ENCODE data around the gene TRANK1.

TRANK1 gene

GRCh38 chr3:36813305-36813704, 131.5 kb downstream of the TRANK1 start:
- DNase-seq (ENCODE audit: extremely low read depth in 1 of 2, low read depth in 1 of 2) = no peak

- DNase-seq (ENCODE audit: extremely low read depth in 1 of 2, low read depth in 1 of 2) = no peak
Measured at GRCh38 chr3:36812240-36812639, 132.6 kb downstream of the TRANK1 start.

GRCh38 chr3:36811768-36812167, 133.1 kb downstream of the TRANK1 start:
- no peak for DNase-seq (ENCODE audit: extremely low read depth in 1 of 2, low read depth in 1 of 2)

- DNase-seq (ENCODE audit: extremely low read depth in 1 of 2, low read depth in 1 of 2) = no peak
Measured at GRCh38 chr3:36804295-36805055, 140.4 kb downstream of the TRANK1 start.

GRCh38 chr3:36803091-36803791, 141.6 kb downstream of the TRANK1 start:
- no peak for DNase-seq (ENCODE audit: extremely low read depth in 1 of 2, low read depth in 1 of 2)

DNA sequence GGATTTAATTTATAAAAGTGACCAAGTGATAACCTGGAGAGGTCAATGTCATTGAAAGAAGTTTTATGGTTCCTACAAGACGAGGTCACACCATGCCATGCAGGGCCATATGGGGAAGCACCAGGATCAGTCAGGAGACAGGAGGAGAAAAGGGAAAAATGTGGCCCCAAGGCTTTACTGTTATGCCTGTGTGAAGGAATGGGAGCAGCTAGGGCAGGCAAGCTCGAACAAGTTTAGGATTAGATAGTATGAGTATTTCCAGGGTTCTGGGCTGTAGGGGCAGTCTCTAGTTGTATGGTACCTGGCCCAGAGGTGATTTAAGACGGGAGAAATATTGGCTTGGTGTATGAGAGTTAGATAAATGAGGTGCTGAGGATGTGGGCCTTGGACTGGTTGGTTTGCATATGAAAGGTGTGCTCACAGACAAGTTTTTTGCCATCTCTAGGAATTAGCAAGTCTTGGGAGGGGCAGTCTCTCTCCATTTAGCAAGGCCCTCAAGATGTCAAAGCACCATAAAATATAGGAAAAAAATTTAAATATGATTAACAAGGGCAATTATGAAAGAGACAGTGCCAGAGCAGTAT, 144.2 kb downstream of the TRANK1 start:
- DNase-seq (ENCODE audit: extremely low read depth in 1 of 2, low read depth in 1 of 2) = no peak

DNA sequence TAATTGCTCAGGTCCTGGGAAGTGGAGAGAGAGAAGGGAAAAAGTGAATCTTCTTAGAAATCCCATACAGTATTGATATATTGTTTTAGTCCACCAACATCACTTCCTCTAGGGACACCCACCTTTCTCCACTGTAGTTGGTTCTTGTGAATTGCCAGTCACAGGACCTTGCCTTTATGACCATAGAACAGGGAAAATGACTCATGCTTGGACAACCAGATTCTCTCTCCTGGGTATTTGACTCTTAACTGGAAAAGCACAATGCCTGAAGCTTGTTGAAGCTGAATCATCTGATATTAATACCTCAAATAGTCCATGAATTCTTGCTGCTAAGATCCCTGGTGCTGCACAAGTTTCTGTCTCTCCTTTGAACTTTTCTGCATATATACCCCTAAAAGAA, 148.0 kb downstream of the TRANK1 start:
- DNase-seq (ENCODE audit: extremely low read depth in 1 of 2, low read depth in 1 of 2) = no peak

- no peak for DNase-seq (ENCODE audit: extremely low read depth in 1 of 2, low read depth in 1 of 2)
Measured at GRCh38 chr3:36796161-36796560, 148.7 kb downstream of the TRANK1 start.

DNA sequence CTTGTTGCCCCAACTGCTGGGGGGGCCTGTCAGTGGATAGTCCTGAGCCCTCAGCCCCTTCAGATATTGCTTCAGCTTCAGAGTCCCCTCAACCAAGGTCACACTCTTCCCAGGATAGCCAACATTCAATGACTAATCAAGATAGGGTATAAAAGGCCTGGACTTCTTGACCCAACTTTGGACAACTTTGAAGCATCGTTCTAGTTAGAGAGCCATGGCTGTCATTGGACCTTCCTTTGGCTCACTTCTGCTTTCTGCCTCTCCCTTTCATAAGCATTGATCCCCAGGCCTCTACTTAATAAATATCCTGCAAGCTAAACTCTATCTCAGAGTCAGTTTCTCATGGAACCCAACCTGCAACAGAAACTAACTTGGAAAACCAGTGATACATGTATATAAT, 149.2 kb downstream of the TRANK1 start:
- no peak for DNase-seq (ENCODE audit: extremely low read depth in 1 of 2, low read depth in 1 of 2)

DNA sequence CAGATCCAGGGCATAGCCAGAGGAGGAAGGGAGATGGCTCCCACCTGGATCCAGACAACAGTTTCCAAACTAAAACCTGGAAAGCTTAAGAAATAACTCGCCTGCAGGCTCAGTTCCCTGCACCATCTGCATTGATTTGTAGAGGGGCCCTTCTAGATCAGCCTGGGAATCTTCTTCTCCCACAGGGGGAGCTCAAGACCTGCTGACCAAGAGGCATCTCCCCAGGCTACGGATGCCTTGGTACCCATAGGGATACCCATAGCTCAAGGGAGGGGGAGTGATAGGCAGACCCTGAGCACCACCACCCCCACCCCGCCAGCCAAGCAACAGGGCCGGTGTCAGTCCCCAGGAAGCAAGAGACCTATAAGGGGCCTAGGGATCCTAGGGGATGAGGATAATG, 152.5 kb downstream of the TRANK1 start:
- no peak for DNase-seq (ENCODE audit: extremely low read depth in 1 of 2, low read depth in 1 of 2)

GRCh38 chr3:36790765-36791164, 154.1 kb downstream of the TRANK1 start:
- no peak for DNase-seq (ENCODE audit: extremely low read depth in 1 of 2, low read depth in 1 of 2)

GRCh38 chr3:36786921-36787890, 157.6 kb downstream of the TRANK1 start:
- DNase-seq (ENCODE audit: extremely low read depth in 1 of 2, low read depth in 1 of 2) = no peak

- no peak for DNase-seq (ENCODE audit: extremely low read depth in 1 of 2, low read depth in 1 of 2)
Measured at GRCh38 chr3:36784138-36784635, 160.7 kb downstream of the TRANK1 start.

- DNase-seq (ENCODE audit: extremely low read depth in 1 of 2, low read depth in 1 of 2) = no peak
Measured at GRCh38 chr3:36777424-36778218, 167.2 kb downstream of the TRANK1 start.

Data from stimulated activated CD8-positive, alpha-beta memory T cell treated with anti-CD3 and anti-CD28 coated beads, Interleukin-7, amount 100 ng/mL, for 48 hours (primary cell).